CD14-positive monocyte (primary cell): Measurements from ENCODE around the gene SOHLH1. TPM values are rescaled to one million over a fixed set of nuclear protein-coding genes. Genes with fewer than 3 reads are reported as not detected.

Source experiments
- DNase-seq, 3 donors: peaks; one replicate each; pipeline ENCODE4 v3.0.0-alpha.2; 2011 to 2022
- H2AFZ ChIP-seq: 2 replicates; pipeline ENCODE4 v1.6.0; 2012; ENCODE audit warnings: mild to moderate bottlenecking, low read depth, low read length, inconsistent platforms; ENCODE audit not compliant: insufficient read depth, poor library complexity, severe bottlenecking
- H3K27ac ChIP-seq, 2 donors: 1 replicate in 1 of 2; 2 replicates in 1 of 2; pipeline ENCODE4 v1.5.1; 2012 to 2013; ENCODE audit warnings: low read length in 2 of 2, control low read depth in 1 of 2, inconsistent platforms in 1 of 2, low read depth in 1 of 2, mild to moderate bottlenecking in 1 of 2
- H3K27me3 ChIP-seq, 2 donors: one replicate each; pipeline versions ENCODE4 v1.6.0 to v1.6.1; 2011 to 2013; ENCODE audit warnings: low read length in 2 of 2; ENCODE audit not compliant: control insufficient read depth in 2 of 2, insufficient read depth in 2 of 2
- H3K36me3 ChIP-seq, 2 donors: replicated peaks in 1 of 2; 1 replicate in 1 of 2; 2 replicates in 1 of 2; pipeline versions ENCODE4 v1.5.1 to v1.6.1; 2012 to 2013; ENCODE audit warnings: low read length in 2 of 2, control low read depth in 1 of 2, inconsistent platforms in 1 of 2, mild to moderate bottlenecking in 1 of 2; ENCODE audit not compliant: insufficient read depth in 2 of 2, control insufficient read depth in 1 of 2
- H3K4me1 ChIP-seq, 2 donors: 1 replicate in 1 of 2; 2 replicates in 1 of 2; pipeline versions ENCODE4 v1.5.1 to v1.6.1; 2012 to 2013; ENCODE audit warnings: low read length in 2 of 2, control low read depth in 1 of 2, inconsistent platforms in 1 of 2, mild to moderate bottlenecking in 1 of 2, moderate library complexity in 1 of 2; ENCODE audit not compliant: insufficient read depth in 2 of 2, control insufficient read depth in 1 of 2
- H3K4me2 ChIP-seq: replicated peaks from 2 replicates; pipeline ENCODE3; 2012; ENCODE audit warnings: low read length, moderate library complexity, mild to moderate bottlenecking; ENCODE audit not compliant: poor library complexity, severe bottlenecking; ENCODE audit errors: extremely low read depth
- H3K4me3 ChIP-seq, 3 experiments: fragments of 200-600 bp in 1 of 3; sonication (generic) in 1 of 3; replicated peaks in 1 of 3; 1 replicate in 2 of 3; 2 replicates in 1 of 3; pipeline ENCODE4 v1.5.1; 2011 to 2013; ENCODE audit warnings: low read length in 3 of 3, mild to moderate bottlenecking in 3 of 3, control low read depth in 2 of 3, low read depth in 2 of 3, inconsistent platforms in 1 of 3, moderate library complexity in 1 of 3
- H3K79me2 ChIP-seq: 2 replicates; pipeline ENCODE4 v1.6.0; 2012; ENCODE audit warnings: mild to moderate bottlenecking, control low read depth, inconsistent platforms, low read length, moderate library complexity; ENCODE audit not compliant: insufficient read depth
- H3K9ac ChIP-seq: 2 replicates; pipeline ENCODE4 v1.6.0; 2017; ENCODE audit warnings: low read length, mild to moderate bottlenecking; ENCODE audit not compliant: insufficient read depth, poor library complexity, severe bottlenecking
- H3K9me3 ChIP-seq, 2 donors: replicated peaks in 1 of 2; 1 replicate in 1 of 2; 2 replicates in 1 of 2; pipeline versions ENCODE4 v1.5.1 to v1.6.1; 2012 to 2013; ENCODE audit warnings: low read length in 2 of 2, control low read depth in 1 of 2; ENCODE audit not compliant: control insufficient read depth in 1 of 2, insufficient read depth in 1 of 2
- H4K20me1 ChIP-seq: 2 replicates; pipeline ENCODE4 v1.6.0; 2012; ENCODE audit warnings: mild to moderate bottlenecking, low read length, control low read depth, moderate library complexity; ENCODE audit not compliant: insufficient read depth
- H3K27ac Mint-ChIP-seq, 7 donors: one replicate each; pipeline ENCODE4 v1.8.0; 2020; ENCODE audit warnings: mild to moderate bottlenecking in 7 of 7, mixed read lengths in 7 of 7, moderate library complexity in 6 of 7, inconsistent platforms in 2 of 7
- H3K27me3 Mint-ChIP-seq, 3 donors: one replicate each; pipeline ENCODE4 v1.8.0; 2021 to 2022; ENCODE audit warnings: low read depth in 3 of 3, mild to moderate bottlenecking in 3 of 3, mixed read lengths in 3 of 3, moderate library complexity in 3 of 3, inconsistent platforms in 1 of 3
- H3K36me3 Mint-ChIP-seq, 2 donors: one replicate each; pipeline ENCODE4 v1.8.0; 2020; ENCODE audit warnings: mixed read lengths in 2 of 2, inconsistent platforms in 1 of 2, mild to moderate bottlenecking in 1 of 2
- H3K4me1 Mint-ChIP-seq: one replicate; pipeline ENCODE4 v1.8.0; 2020; ENCODE audit warnings: mild to moderate bottlenecking, mixed read lengths
- H3K4me3 Mint-ChIP-seq, 2 donors: one replicate each; pipeline ENCODE4 v1.8.0; 2020; ENCODE audit warnings: mild to moderate bottlenecking in 2 of 2, mixed read lengths in 2 of 2, moderate library complexity in 1 of 2
- H3K9me3 Mint-ChIP-seq, 7 donors: one replicate each; pipeline ENCODE4 v1.8.0; 2020 to 2022; ENCODE audit warnings: mixed read lengths in 7 of 7, mild to moderate bottlenecking in 6 of 7, moderate library complexity in 6 of 7, inconsistent platforms in 2 of 7
- CTCF ChIP-seq: fragments of 200-600 bp; IDR thresholded peaks from one replicate; pipeline ENCODE4 v1.8.0; 2022; ENCODE audit warnings: antibody characterized with exemption, mild to moderate bottlenecking
- WGBS: methylation state at CpG from one replicate; pipeline ENCODE4 v1.1.5; 2013; ENCODE audit warnings: missing lambda C conversion rate; ENCODE audit not compliant: insufficient coverage; 5-methylcytosine and 5-hydroxymethylcytosine counted together
- intact Hi-C, 2 donors: fragments of 100-400 bp; cut with micrococcal nuclease; formaldehyde crosslinking; loops; one replicate each; pipeline versions ENCODE4 v1.15.0 to v1.15.1; 2023
- polyA plus RNA-seq, 3 donors: library from polyadenylated mRNA; depleted of rRNA in 1 of 3; unstranded in 2 of 3; stranded (reverse) in 1 of 3; fragments of 300-500 nt in 2 of 3; fragments of >200 nt in 1 of 3; fragmentation: Illumina TruSeq in 2 of 3; gene quantifications; 1 replicate in 2 of 3; 2 replicates in 1 of 3; pipeline ENCODE4 v1.2.3, GENCODE V29; 2012 to 2021

The SOHLH1 gene
- polyA plus RNA-seq, 3 donors: not detected

- H3K4me3 Mint-ChIP-seq: no peak overlapping the region
Measured at GRCh38 chr9:135708164-135708563, 8.9 kb upstream of the SOHLH1 start.

GRCh38 chr9:135707252-135708138 is 8.2 kb upstream of the SOHLH1 start:
- H3K9ac ChIP-seq: no peak overlapping the region
- TF ChIP-seq CTCF: no peak
- Mint-ChIP-seq H3K9me3 (no peaks in the 10 kb centered on the region), H3K4me1 (no peaks in the 10 kb centered on the region), H3K36me3 (no peaks in the 10 kb centered on the region), H3K4me3 (no peak overlapping the region), H3K27ac (no peak overlapping the region), H3K27me3 (peaks cover 5 to 19% (median 8%) of the 10 kb centered on the region in 3 donors)
- H3K4me1 ChIP-seq: no peaks in the 10 kb centered on the region
- H3K4me3 ChIP-seq: no peak overlapping the region
- no peaks in the 10 kb centered on the region for H3K9me3 ChIP-seq
- DNase-seq: no peak
- H3K36me3 ChIP-seq: no peaks in the 10 kb centered on the region
- H4K20me1 ChIP-seq: no peaks in the 10 kb centered on the region
- 73% methylated on average over 19 of the region's 23 CpGs for WGBS
- no peak overlapping the region for H3K4me2 ChIP-seq
- peaks cover 0 to 8% of the 10 kb centered on the region in 2 donors for H3K27me3 ChIP-seq
- H3K79me2 ChIP-seq: no peaks in the 10 kb centered on the region
- intact Hi-C loops: loop anchor here in 1 of 2 donors (10.0 kb wide), 1 partner anchor 417 kb away; no protein-coding TSS in a partner anchor
- H2AFZ ChIP-seq: no peak overlapping the region
- no peak overlapping the region for H3K27ac ChIP-seq

More at GRCh38 chr9:135708164-135708563, 8.9 kb upstream of the SOHLH1 start:
- H2AFZ ChIP-seq: no peak overlapping the region
- H4K20me1 ChIP-seq: no peaks in the 10 kb centered on the region
- no CpG with 5 or more reads among the region's 4 CpGs for WGBS
- Mint-ChIP-seq H3K36me3 (no peaks in the 10 kb centered on the region), H3K27me3 (peaks cover 8 to 20% (median 9%) of the 10 kb centered on the region in 3 donors), H3K9me3 (no peaks in the 10 kb centered on the region), H3K4me1 (no peaks in the 10 kb centered on the region), H3K27ac (peak overlapping the region in 1 of 7 donors; percentile 3)
- no peak overlapping the region for H3K4me2 ChIP-seq
- no peak overlapping the region for H3K4me3 ChIP-seq
- no peak for TF ChIP-seq CTCF
- no peaks in the 10 kb centered on the region for H3K36me3 ChIP-seq
- no peak overlapping the region for H3K9ac ChIP-seq
- no peaks in the 10 kb centered on the region for H3K79me2 ChIP-seq
- peaks cover 0 to 9% of the 10 kb centered on the region in 2 donors for H3K27me3 ChIP-seq
- DNase-seq: no peak
- intact Hi-C loops: loop anchor here in 1 of 2 donors (10.0 kb wide), 1 partner anchor 417 kb away; no protein-coding TSS in a partner anchor
- H3K27ac ChIP-seq: no peak overlapping the region
- H3K9me3 ChIP-seq: no peaks in the 10 kb centered on the region
- no peaks in the 10 kb centered on the region for H3K4me1 ChIP-seq
